Activated CD8-positive, alpha-beta T cell treated with anti-CD3 and anti-CD28 coated beads for 36 hours (primary cell): ENCODE measurements around the gene DUSP21. TPM values are rescaled to one million over a fixed set of nuclear protein-coding genes. Genes with fewer than 3 reads are reported as not detected.
A peak's percentile ranks its signal among the peaks of the same experiment; 100 is the strongest.
"Not testable (repeated sequence)": the region's sequence is repeated elsewhere in the genome, so short reads cannot be mapped to it uniquely, and the experiment has no call there.

ENCODE experiments used
- ATAC-seq: fragments of 200-7000 bp; cut with Tn5 transposase; one replicate; pipeline ENCODE4 v1.10.0; 2021; ENCODE audit warnings: mild to moderate bottlenecking, moderate library complexity
- CTCF ChIA-PET: fragments of 350-600 bp; sonication (Branson Sonifier 250); formaldehyde crosslinking; loops from one replicate; lab custom pipeline; 2021; ENCODE audit warnings: antibody characterized with exemption; lab: Charles Lee
- POLR2A ChIA-PET: fragments of 350-600 bp; sonication (Branson Sonifier 250); formaldehyde crosslinking; loops from one replicate; lab custom pipeline; 2021; ENCODE audit warnings: antibody characterized with exemption; lab: Charles Lee
- DNase-seq: peaks from one replicate; pipeline ENCODE4 v3.0.0-alpha.2; 2020
- H3K27ac Mint-ChIP-seq: one replicate; pipeline ENCODE4 v1.8.0; 2021; ENCODE audit warnings: mild to moderate bottlenecking, mixed read lengths
- H3K27me3 Mint-ChIP-seq: one replicate; pipeline ENCODE4 v1.8.0; 2021; ENCODE audit warnings: mixed read lengths
- H3K36me3 Mint-ChIP-seq: one replicate; pipeline ENCODE4 v1.8.0; 2021; ENCODE audit warnings: low read depth, mixed read lengths
- H3K4me1 Mint-ChIP-seq: one replicate; pipeline ENCODE4 v1.8.0; 2021; ENCODE audit warnings: low read depth, mixed read lengths
- H3K4me3 Mint-ChIP-seq: one replicate; pipeline ENCODE4 v1.8.0; 2021; ENCODE audit warnings: mild to moderate bottlenecking, moderate library complexity, mixed read lengths
- H3K9me3 Mint-ChIP-seq: one replicate; pipeline ENCODE4 v1.8.0; 2021; ENCODE audit warnings: mixed read lengths
- intact Hi-C: fragments of 100-400 bp; cut with micrococcal nuclease; formaldehyde crosslinking; loops from one replicate; pipeline ENCODE4 v1.10.0; 2022
- total RNA-seq, 2 experiments: library from RNA; stranded (reverse); gene quantifications; one replicate each; pipeline ENCODE4 v1.2.3, GENCODE V29; 2021
- TF ChIP-seq, protein P1 (sequence below): fragments of 200-600 bp; IDR thresholded peaks from one replicate; pipeline ENCODE4 v1.8.0; 2022; ENCODE audit warnings: antibody characterized with exemption, mild to moderate bottlenecking

The DUSP21 gene
- total RNA-seq, 2 experiments from 2014 or later: not detected

DNA sequence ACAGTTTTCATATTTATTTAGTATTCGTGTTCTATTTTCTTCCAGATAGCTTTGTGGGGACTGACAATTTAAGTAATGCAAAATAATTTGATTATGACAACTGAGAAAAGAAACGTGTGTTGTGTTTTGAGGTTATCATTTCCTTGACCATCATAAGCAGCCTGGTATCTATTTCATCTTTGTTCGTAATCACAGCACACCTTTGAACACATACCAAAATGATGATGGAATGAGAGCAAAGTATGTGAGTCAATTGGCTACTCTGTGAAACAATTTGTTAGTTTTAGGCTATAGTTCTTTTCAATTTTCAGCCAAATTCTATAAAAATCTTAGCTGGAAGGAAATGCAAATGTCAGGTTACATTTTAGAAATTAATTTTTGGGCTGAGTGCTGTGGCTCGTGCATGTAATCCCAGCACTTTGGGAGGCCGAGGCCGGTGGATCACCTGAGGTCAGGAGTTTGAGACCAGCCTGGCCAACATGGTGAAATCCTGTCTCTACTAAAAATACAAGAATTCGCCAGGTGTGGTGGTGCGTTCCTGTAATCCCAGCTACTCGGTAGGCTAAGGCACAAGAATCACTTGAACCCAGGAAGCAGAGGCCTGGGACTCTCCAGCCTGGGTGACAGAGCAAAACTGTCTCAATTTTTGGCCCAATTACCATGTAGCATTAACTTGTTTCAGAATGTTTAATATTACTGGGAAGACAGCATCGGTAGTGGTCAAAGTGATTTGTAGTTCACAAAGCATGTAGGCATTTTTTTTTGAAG is 1.1 kb upstream of the DUSP21 start:
- H3K4me3 Mint-ChIP-seq: no peak overlapping the region
- intact Hi-C loops: no loop called here
- H3K27me3 Mint-ChIP-seq: no peaks in the 10 kb centered on the region
- POLR2A ChIA-PET: no interaction called here
- no peaks in the 10 kb centered on the region for H3K4me1 Mint-ChIP-seq
- DNase-seq (no peak), ATAC-seq (no peak)
- no peaks in the 10 kb centered on the region for H3K36me3 Mint-ChIP-seq
- H3K9me3 Mint-ChIP-seq: no peaks in the 10 kb centered on the region
- no peak overlapping the region for H3K27ac Mint-ChIP-seq
- CTCF ChIA-PET: no interaction called here
- TF ChIP-seq, protein P1, sequence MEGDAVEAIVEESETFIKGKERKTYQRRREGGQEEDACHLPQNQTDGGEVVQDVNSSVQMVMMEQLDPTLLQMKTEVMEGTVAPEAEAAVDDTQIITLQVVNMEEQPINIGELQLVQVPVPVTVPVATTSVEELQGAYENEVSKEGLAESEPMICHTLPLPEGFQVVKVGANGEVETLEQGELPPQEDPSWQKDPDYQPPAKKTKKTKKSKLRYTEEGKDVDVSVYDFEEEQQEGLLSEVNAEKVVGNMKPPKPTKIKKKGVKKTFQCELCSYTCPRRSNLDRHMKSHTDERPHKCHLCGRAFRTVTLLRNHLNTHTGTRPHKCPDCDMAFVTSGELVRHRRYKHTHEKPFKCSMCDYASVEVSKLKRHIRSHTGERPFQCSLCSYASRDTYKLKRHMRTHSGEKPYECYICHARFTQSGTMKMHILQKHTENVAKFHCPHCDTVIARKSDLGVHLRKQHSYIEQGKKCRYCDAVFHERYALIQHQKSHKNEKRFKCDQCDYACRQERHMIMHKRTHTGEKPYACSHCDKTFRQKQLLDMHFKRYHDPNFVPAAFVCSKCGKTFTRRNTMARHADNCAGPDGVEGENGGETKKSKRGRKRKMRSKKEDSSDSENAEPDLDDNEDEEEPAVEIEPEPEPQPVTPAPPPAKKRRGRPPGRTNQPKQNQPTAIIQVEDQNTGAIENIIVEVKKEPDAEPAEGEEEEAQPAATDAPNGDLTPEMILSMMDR: no peak

DNA sequence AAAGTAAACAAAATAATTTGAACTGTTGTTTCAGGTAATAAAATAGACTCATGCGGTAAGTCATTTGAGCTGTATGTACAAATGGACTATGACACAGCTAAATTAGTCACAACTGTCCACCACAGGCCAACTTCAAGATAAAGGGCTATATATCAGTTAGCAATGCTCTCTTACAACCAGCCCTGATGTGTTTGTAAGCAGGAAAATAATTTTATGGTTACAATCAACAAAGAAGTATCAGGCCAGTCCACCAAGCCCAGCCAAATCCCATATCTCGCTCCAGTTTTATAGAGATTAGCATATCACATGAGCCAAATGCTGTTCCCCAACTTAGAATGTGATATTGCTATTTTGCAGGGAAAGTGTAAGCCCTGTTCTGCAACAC is 511 bp upstream of the DUSP21 start:
- CTCF ChIA-PET: no interaction called here

DNA sequence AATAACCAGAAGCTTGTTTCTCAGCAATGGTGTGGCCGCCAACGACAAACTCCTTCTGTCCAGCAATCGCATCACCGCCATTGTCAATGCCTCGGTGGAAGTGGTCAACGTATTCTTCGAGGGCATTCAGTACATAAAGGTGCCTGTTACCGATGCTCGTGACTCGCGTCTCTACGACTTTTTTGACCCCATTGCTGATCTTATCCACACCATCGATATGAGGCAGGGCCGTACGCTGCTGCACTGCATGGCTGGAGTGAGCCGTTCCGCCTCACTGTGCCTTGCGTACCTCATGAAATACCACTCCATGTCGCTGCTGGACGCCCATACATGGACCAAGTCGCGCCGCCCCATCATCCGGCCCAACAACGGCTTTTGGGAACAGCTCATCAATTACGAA is 383 bp downstream of the DUSP21 start:
- Mint-ChIP-seq H3K4me1 (no peaks in the 10 kb centered on the region), H3K27me3 (no peaks in the 10 kb centered on the region), H3K9me3 (no peaks in the 10 kb centered on the region), H3K27ac (no peak overlapping the region), H3K4me3 (no peak overlapping the region), H3K36me3 (no peaks in the 10 kb centered on the region)
- no peak for ATAC-seq
- TF ChIP-seq, protein P1: no peak
- POLR2A ChIA-PET: no interaction called here
- CTCF ChIA-PET: no interaction called here
- DNase-seq: no peak
- intact Hi-C loops: no loop called here

More for the DNA sequence above, 511 bp upstream of the DUSP21 start:
- TF ChIP-seq, protein P1: no peak
- POLR2A ChIA-PET: no interaction called here
- no peaks in the 10 kb centered on the region for H3K9me3 Mint-ChIP-seq
- intact Hi-C loops: no loop called here
- H3K27ac Mint-ChIP-seq: no peak overlapping the region
- H3K27me3 Mint-ChIP-seq: no peaks in the 10 kb centered on the region
- no peak for DNase-seq
- H3K36me3 Mint-ChIP-seq: no peaks in the 10 kb centered on the region
- no peak overlapping the region for H3K4me3 Mint-ChIP-seq
- no peaks in the 10 kb centered on the region for H3K4me1 Mint-ChIP-seq
- no peak for ATAC-seq

DNA sequence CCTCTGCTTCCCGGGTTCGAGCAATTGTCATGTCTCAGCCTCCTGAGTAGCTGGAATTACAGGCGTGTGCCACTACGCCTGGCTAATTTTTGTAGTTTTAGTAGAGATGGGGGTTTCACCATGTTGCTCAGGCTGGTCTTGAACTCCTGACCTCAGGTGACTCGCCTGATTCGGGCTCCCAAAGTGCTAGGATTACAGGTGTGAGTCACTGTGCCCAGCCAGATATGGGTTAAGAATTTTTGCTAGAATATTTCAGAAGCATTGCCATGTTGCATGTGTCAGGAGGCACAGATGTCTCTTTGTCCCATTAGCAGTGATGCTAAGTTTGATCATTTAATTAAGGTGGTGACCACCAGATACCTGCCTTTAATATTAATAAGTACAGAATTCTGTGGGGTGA is 7.1 kb downstream of the DUSP21 start:
- H3K9me3 Mint-ChIP-seq, CTCF ChIA-PET, H3K36me3 Mint-ChIP-seq, H3K4me1 Mint-ChIP-seq, H3K27me3 Mint-ChIP-seq, ATAC-seq, H3K4me3 Mint-ChIP-seq, H3K27ac Mint-ChIP-seq, POLR2A ChIA-PET, intact Hi-C loops: not testable (repeated sequence)
- DNase-seq: peak; percentile 7

DNA sequence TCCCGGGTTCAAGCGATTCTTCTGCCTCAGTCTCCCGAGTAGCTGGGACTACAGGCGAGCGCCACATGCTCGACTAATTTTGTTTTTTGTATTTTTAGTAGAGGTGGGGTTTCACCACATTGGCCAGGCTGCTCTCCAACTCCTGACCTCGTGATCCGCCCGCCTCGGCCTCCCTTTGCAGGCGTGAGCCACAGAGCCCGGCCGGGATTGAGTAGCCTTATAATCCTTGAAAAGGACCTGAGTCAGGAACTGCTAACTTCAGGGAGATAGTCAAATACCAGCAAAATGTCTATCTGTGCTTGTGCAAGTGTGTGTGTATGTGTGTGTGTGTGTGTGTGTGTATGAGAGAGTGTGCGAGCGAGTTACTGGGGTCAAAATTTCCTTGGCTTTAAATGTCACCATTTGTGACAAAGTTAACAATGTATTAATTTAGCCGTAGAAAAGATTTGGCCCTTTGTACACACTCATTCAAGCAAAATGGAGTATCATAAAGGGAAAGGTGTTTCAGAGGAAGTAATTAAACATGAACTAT is 27.4 kb downstream of the DUSP21 start:
- Mint-ChIP-seq H3K27ac (peak overlapping the region; percentile 40), H3K9me3 (no peaks in the 10 kb centered on the region), H3K4me3 (peak overlapping the region; percentile 95), H3K4me1 (peaks cover 5% of the 10 kb centered on the region), H3K36me3 (peaks cover 7% of the 10 kb centered on the region), H3K27me3 (no peaks in the 10 kb centered on the region)
- POLR2A ChIA-PET: interaction anchor here (1.4 kb wide), 1 partner anchor 143 kb away, joined by 3 read pairs; no protein-coding TSS in a partner anchor
- DNase-seq: no peak
- TF ChIP-seq, protein P1: no peak
- CTCF ChIA-PET: no interaction called here
- ATAC-seq: no peak
- intact Hi-C loops: loop anchor here (5.0 to 10.0 kb wide), 2 partner anchors 54 to 201 kb away; no protein-coding TSS in a partner anchor
